HepG2 (cell line): Measurements from ENCODE around the gene SDR39U1. TPM values are rescaled to one million over a fixed set of nuclear protein-coding genes. Genes with fewer than 3 reads are reported as not detected.

Source experiments
- AGO1 ChIP-seq: fragments of 200-400 bp; formaldehyde crosslinking; IDR thresholded peaks from 2 replicates; pipeline ENCODE4 v1.6.1; 2017; ENCODE audit warnings: mild to moderate bottlenecking, low read depth, low read length, moderate library complexity; ENCODE audit not compliant: poor library complexity, severe bottlenecking
- CCDC6 ChIP-seq: sonication (generic); formaldehyde crosslinking; IDR thresholded peaks from 2 replicates; pipeline ENCODE4 v1.8.1; 2022; ENCODE audit warnings: mild to moderate bottlenecking, missing genetic modification reagents, moderate library complexity
- EP300 ChIP-seq, 3 experiments: sonication (generic) in 1 of 3; formaldehyde crosslinking in 1 of 3; IDR thresholded peaks; 2 replicates each; pipeline versions ENCODE4 v1.5.1 to v1.6.1; 2011 to 2020; ENCODE audit warnings: low read depth in 2 of 3, low read length in 2 of 3, borderline replicate concordance in 1 of 3, improper control_type of control experiment in 1 of 3, mild to moderate bottlenecking in 1 of 3, missing genetic modification reagents in 1 of 3, moderate library complexity in 1 of 3
- GZF1 ChIP-seq: sonication (generic); formaldehyde crosslinking; IDR thresholded peaks from 2 replicates; pipeline ENCODE4 v1.5.1; 2020; ENCODE audit warnings: mild to moderate bottlenecking, missing genetic modification reagents
- KLF6 ChIP-seq: IDR thresholded peaks from 2 replicates; pipeline ENCODE4 v1.8.0; 2016; ENCODE audit warnings: missing biosample characterization, missing genetic modification reagents
- MEIS1 ChIP-seq: sonication (generic); formaldehyde crosslinking; IDR thresholded peaks from 2 replicates; pipeline ENCODE4 v1.9.0; 2021; ENCODE audit warnings: mild to moderate bottlenecking, missing genetic modification reagents, moderate library complexity, borderline replicate concordance
- POLR2AphosphoS2 ChIP-seq: IDR thresholded peaks from 2 replicates; pipeline ENCODE4 v1.6.1; 2011; ENCODE audit warnings: low read depth, low read length, improper control_type of control experiment
- RCOR2 ChIP-seq: IDR thresholded peaks from 2 replicates; pipeline ENCODE4 v1.6.1; 2016; ENCODE audit warnings: missing biosample characterization, missing genetic modification reagents
- SMAD3 ChIP-seq: sonication (generic); formaldehyde crosslinking; IDR thresholded peaks from 2 replicates; pipeline ENCODE4 v1.4.0; 2020; ENCODE audit warnings: missing genetic modification reagents
- SRY ChIP-seq: sonication (generic); formaldehyde crosslinking; IDR thresholded peaks from 2 replicates; pipeline ENCODE4 v1.8.0; 2022; ENCODE audit warnings: mild to moderate bottlenecking, missing genetic modification reagents
- TEF ChIP-seq: sonication (generic); formaldehyde crosslinking; IDR thresholded peaks from 2 replicates; pipeline ENCODE4 v1.5.0; 2020; ENCODE audit warnings: missing genetic modification reagents
- ZBTB7A ChIP-seq: sonication (generic); formaldehyde crosslinking; IDR thresholded peaks from 2 replicates; pipeline ENCODE4 v1.8.0; 2022; ENCODE audit warnings: mild to moderate bottlenecking, missing genetic modification reagents
- ZNF451 ChIP-seq: sonication (generic); formaldehyde crosslinking; IDR thresholded peaks from 2 replicates; pipeline ENCODE4 v1.5.0; 2020; ENCODE audit warnings: mild to moderate bottlenecking, missing genetic modification reagents
- ZNF746 ChIP-seq: sonication (generic); formaldehyde crosslinking; IDR thresholded peaks from 2 replicates; pipeline ENCODE4 v1.8.0; 2022; ENCODE audit warnings: mild to moderate bottlenecking, missing genetic modification reagents
- ZNF766 ChIP-seq: sonication (generic); formaldehyde crosslinking; IDR thresholded peaks from 2 replicates; pipeline ENCODE4 v1.5.0; 2020; ENCODE audit warnings: missing genetic modification reagents, borderline replicate concordance
- ZNF768 ChIP-seq: sonication (generic); formaldehyde crosslinking; IDR thresholded peaks from 2 replicates; pipeline ENCODE4 v1.4.0; 2020; ENCODE audit warnings: missing genetic modification reagents
- ZNF781 ChIP-seq: sonication (generic); formaldehyde crosslinking; IDR thresholded peaks from 2 replicates; pipeline ENCODE4 v1.5.1; 2020; ENCODE audit warnings: borderline replicate concordance, mild to moderate bottlenecking, missing genetic modification reagents; ENCODE audit errors: not compliant biosample characterization
- ZUFSP ChIP-seq: sonication (generic); formaldehyde crosslinking; IDR thresholded peaks from 2 replicates; pipeline ENCODE4 v1.9.0; 2021; ENCODE audit warnings: missing genetic modification reagents, mild to moderate bottlenecking, borderline replicate concordance
- polyA plus RNA-seq, 8 experiments: library from polyadenylated mRNA; depleted of rRNA in 3 of 8; stranded (reverse) in 7 of 8; unstranded in 1 of 8; fragments of >200 nt; fragmentation: Illumina TruSeq in 4 of 8; extraction: Trizol in 4 of 8; gene quantifications; 2 replicates each; pipeline versions ENCODE4 v1.2.1 to v1.2.3, GENCODE V29; 2011 to 2016; ENCODE audit warnings: low read depth in 4 of 8, missing spikeins in 1 of 8, mixed read lengths in 1 of 8; ENCODE audit not compliant: insufficient read depth in 1 of 8
- total RNA-seq, 5 experiments: library from RNA; depleted of rRNA; stranded (reverse); fragments of >200 nt; fragmentation: Illumina TruSeq; extraction: Trizol; gene quantifications; 2 replicates each; pipeline ENCODE4 v1.2.3, GENCODE V29; 2016; ENCODE audit warnings: low read depth in 1 of 5
- TF ChIP-seq, protein P1 (sequence below): sonication (generic); formaldehyde crosslinking; IDR thresholded peaks from 2 replicates; pipeline ENCODE4 v1.8.0; 2022; ENCODE audit warnings: mild to moderate bottlenecking, missing genetic modification reagents; ENCODE audit not compliant: insufficient replicate concordance
- TF ChIP-seq, protein P2 (sequence below), 2 experiments: IDR thresholded peaks; 2 replicates each; pipeline ENCODE4 v1.6.1; 2011 to 2012; ENCODE audit warnings: low read length in 2 of 2, borderline replicate concordance in 1 of 2, low read depth in 1 of 2, mild to moderate bottlenecking in 1 of 2, moderate library complexity in 1 of 2

The SDR39U1 gene
- total and polyA plus RNA-seq, 2 of the 13 experiments (the other 11 are each of a cell fraction or from before 2014, with no cell fraction given), result 34.4 to 129 TPM

- TF ChIP-seq POLR2AphosphoS2 (0 out of 2 replicates have a peak, but pooled peaks have one; percentile 81), KLF6 (peak; percentile 82), TEF (CRISPR knock-in tag) (no peak), GZF1 (CRISPR knock-in tag) (peak; percentile 72; the same call in 1 of the 2 replicates), MEIS1 (CRISPR knock-in tag) (no peak; the same call in 1 of the 2 replicates), RCOR2 (CRISPR knock-in tag) (no peak; the same call in 1 of the 2 replicates), AGO1 (peak; percentile 95), SRY (CRISPR knock-in tag) (peak; percentile 98; the same call in 1 of the 2 replicates), SMAD3 (CRISPR knock-in tag) (no peak; the same call in none of the 2 replicates), ZNF451 (CRISPR knock-in tag) (peak; percentile 84), ZNF766 (CRISPR knock-in tag) (peak; percentile 86; the same call in 1 of the 2 replicates), ZUFSP (no peak), ZNF746 (CRISPR knock-in tag) (peak; percentile 96), ZNF768 (peak; percentile 73), EP300 (IDR thresholded peaks at IDR 0.05; ENCODE audit: low read depth in 2 of 2, low read length in 2 of 2) (0 out of 4 replicates have a peak, but pooled peaks have one; percentile 44 to 47), EP300 (CRISPR knock-in tag; IDR thresholded peaks at IDR 0.05; ENCODE audit: borderline replicate concordance) (no peak), ZNF781 (CRISPR knock-in tag) (peak; percentile 96), CCDC6 (peak; percentile 87; the same call in 1 of the 2 replicates), ZBTB7A (CRISPR knock-in tag) (no peak; the same call in none of the 2 replicates)
- TF ChIP-seq, protein P1, sequence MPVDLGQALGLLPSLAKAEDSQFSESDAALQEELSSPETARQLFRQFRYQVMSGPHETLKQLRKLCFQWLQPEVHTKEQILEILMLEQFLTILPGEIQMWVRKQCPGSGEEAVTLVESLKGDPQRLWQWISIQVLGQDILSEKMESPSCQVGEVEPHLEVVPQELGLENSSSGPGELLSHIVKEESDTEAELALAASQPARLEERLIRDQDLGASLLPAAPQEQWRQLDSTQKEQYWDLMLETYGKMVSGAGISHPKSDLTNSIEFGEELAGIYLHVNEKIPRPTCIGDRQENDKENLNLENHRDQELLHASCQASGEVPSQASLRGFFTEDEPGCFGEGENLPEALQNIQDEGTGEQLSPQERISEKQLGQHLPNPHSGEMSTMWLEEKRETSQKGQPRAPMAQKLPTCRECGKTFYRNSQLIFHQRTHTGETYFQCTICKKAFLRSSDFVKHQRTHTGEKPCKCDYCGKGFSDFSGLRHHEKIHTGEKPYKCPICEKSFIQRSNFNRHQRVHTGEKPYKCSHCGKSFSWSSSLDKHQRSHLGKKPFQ (CRISPR knock-in tag), result peak; percentile 97
- TF ChIP-seq, protein P2, sequence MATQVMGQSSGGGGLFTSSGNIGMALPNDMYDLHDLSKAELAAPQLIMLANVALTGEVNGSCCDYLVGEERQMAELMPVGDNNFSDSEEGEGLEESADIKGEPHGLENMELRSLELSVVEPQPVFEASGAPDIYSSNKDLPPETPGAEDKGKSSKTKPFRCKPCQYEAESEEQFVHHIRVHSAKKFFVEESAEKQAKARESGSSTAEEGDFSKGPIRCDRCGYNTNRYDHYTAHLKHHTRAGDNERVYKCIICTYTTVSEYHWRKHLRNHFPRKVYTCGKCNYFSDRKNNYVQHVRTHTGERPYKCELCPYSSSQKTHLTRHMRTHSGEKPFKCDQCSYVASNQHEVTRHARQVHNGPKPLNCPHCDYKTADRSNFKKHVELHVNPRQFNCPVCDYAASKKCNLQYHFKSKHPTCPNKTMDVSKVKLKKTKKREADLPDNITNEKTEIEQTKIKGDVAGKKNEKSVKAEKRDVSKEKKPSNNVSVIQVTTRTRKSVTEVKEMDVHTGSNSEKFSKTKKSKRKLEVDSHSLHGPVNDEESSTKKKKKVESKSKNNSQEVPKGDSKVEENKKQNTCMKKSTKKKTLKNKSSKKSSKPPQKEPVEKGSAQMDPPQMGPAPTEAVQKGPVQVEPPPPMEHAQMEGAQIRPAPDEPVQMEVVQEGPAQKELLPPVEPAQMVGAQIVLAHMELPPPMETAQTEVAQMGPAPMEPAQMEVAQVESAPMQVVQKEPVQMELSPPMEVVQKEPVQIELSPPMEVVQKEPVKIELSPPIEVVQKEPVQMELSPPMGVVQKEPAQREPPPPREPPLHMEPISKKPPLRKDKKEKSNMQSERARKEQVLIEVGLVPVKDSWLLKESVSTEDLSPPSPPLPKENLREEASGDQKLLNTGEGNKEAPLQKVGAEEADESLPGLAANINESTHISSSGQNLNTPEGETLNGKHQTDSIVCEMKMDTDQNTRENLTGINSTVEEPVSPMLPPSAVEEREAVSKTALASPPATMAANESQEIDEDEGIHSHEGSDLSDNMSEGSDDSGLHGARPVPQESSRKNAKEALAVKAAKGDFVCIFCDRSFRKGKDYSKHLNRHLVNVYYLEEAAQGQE (IDR thresholded peaks at IDR 0.05; ENCODE audit: borderline replicate concordance in 1 of 2, low read depth in 1 of 2, low read length in 2 of 2), result peak in 1 of 2 experiments; percentile 64; a peak in 1 of 4 replicates
Measured at GRCh38 chr14:24442240-24443052, at the start of gene SDR39U1 (continued).
